Renal cortical epithelial cell (primary cell): Measurements from ENCODE around the gene TECR. TPM values are rescaled to one million over a fixed set of nuclear protein-coding genes. Genes with fewer than 3 reads are reported as not detected.
"Not testable (repeated sequence)": the region's sequence is repeated elsewhere in the genome, so short reads cannot be mapped to it uniquely, and the experiment has no call there.

Experiments
- DNase-seq: peaks from one replicate; pipeline ENCODE4 v3.0.0-alpha.2; 2011; ENCODE audit warnings: low read depth
- total RNA-seq: library from RNA; depleted of rRNA; stranded (reverse); fragments of >200 nt; gene quantifications from 2 replicates; pipeline ENCODE4 v1.2.3, GENCODE V29; 2014

The TECR gene
- total RNA-seq, 1 donor from 2014 or later = 33.4 TPM

DNA sequence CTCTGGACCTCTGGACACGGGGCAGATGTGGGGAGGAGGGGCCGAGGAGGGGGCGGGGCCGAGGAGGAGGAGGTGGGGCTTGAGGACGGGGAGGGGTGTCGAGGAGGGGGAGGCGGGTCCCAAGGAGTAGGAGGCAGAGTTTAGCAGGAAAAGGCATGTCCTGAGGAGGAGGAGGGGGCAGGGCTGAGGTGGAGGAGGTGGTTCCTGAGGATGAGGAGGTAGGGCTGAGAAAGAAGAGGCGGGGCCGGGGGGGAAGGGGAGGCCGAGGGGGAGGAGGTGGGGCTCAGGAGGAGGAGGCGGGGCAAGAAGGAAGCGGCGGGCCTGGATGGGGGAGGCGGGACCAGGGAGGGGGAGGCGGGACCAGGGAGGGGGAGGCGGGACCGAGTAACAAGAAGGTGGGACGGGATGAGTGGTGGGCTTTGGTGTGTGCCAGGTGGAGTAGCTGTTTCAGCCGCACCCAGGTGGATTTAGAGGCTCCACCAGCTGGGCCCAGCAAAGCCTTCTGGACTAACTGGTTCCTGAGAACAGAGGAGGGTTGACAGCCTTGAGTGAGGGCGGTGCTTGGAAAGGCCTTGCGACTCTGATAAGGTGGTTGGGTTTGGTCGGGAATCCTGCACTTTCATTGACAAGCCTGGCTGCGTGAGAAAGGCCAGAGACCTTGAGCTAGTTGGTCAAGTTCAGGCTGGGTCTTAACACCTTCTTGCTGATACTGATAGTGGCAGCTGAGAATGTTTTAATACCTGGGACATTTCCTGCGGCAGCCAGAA, 7.7 kb downstream of the TECR start:
- DNase-seq = peak; percentile 74

DNA sequence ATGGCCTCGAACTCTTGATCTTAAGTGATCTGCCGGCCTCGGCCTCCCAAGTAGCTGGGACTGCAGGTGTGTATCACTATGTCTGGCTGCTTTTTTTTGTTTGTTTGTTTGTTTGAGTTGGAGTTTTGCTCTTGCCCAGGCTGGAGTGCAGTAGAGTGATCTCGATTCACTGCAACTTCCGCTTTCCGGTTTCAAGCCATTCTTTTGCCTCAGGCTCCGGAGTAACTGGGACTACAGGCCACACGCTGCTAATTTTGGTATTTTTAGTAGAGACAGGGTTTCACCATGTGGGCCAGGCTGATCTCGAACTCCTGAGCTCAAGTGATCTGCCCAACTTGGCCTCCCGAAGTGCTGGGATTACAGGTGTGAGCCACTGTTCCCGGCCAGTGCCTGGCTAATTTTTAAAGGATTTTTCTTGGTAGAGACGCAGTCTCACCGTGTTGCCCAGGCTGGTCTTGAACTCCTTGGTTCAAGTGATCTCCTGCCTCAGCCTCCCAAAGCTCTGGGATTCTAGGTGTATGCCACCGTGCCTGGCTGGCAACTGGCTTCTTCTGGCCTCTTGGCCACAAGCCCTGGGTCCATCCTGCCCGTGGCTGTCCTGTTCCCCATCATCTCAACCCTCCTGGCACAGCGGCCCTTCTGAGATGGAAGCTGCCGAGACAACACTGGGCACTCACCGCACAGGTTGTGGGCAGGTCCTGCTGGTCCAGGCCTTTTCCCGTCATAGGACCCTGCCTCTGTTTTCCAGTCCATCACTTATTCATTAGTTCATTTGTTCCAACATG, 11.5 kb downstream of the TECR start:
- DNase-seq = no peak

DNA sequence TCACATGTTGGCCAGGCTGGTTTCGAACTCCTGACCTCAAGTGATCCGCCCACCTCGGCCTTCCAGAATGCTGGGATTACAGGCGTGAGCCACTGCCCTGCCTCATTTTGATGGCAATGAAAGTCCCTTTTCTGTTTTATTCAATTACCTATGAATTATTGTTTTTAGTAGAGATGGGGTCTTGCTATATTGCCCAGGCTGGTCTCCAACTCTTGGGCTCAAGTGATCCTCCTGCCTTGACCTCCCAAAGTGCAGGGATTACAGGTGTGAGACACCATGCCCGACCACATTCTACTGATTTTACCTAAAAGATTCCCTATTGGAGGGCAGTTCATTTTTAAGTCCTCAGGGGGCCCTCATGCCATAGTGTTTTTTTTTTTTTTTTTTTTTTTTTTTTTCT, 12.6 kb downstream of the TECR start:
- not testable (repeated sequence) for DNase-seq

DNA sequence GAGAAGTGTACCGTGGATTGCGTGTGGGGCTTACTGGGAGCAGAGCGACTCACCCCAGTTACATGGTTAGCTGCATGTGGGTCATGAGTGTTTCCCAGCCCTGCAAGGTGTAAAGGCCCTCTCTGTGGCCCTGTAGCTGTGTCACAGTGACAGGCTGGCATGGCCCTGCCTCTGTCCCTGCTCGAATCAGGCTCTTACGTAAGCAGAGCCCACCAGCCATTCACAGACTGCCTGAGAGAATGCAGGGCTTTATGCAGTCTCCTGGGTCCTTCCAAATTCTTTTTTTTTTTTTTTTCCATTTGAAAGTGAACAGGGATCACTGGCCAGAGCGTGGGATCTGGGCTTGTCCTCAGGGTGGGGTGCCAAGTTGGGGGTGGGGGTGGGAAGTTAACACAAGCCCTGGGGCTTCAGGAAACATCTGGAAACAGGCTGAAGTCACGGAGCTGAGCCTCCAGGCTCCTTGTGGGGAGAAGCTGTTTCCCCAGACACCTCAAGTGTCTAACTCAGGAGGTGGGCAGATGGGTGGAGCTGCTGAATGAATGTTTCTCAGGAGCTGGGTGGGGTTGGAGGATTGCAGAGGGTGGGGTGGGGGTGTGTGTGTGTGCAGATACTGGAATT, 13.4 kb downstream of the TECR start:
- no peak for DNase-seq

DNA sequence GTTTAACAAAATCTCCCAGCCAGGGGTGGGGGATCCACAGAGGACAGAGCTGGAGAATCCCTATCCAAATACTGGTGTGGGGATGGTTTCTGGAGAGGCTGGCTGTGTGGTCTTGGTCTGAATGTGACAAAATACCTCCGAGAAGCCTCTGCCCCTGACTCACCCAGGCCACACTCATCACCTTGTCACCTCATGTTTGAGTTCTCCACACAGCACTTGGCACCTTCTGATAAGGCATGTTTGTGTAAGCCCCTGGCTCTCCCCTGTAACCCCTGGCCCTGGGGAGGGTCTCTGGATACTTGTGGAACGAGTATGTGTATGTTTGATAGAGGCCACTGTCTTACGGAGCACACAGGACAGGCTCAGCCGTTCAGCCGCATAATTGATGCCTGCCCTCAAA, 14.7 kb downstream of the TECR start:
- no peak for DNase-seq

DNA sequence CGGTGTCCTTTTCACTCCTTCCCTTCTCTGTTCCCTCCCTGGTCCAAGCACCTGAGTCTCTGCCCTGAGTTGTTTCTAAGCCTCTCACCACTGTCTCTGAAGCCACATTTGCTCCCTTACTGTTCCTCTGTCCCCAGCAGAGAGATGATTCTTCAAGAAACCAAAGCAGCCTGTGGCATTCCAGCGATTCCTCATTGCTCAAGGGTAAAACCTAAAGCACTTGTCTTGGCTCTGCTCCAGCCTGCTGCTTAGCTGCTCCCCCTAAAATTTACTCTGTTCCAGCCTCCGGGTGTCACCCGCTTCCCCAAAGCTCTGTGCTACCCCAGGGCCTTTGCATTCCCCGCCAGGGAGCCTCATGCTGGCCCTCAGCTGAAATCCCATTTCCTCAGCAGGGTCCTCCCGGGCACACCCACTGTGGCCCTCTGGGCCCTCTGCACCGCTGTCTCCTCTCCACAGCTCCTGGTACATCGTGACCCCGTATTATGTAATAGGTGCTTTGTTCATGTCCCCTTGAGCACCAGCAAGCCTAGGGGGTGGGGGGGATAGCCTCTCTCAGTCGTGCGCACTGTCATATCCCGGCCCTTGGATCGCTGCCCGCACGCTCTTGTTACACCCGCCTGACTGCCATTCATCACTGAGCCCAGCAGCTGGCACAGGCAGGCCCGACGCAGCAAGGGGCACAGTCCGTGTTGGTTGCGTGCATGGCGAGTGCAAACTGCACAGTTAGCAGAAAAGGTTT, 15.8 kb downstream of the TECR start:
- peak; percentile 50 for DNase-seq

DNA sequence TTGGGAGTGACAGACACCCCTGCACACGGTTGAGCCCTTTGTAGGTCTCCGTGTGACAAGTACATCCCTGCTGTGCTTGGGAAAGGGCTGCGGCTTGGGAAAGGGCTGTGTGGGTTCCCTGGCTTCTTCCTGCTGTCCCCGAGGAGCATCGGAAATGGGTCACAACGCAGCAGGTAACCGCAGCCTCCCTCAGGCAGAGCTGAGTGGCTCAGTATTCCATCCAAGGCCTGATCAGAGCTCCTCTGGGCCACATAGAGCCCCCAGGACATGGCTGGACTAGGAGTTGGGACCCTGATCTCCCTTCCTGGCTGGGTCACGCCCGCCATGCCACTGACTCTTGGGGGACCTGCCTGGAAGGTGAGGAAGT, 16.3 kb downstream of the TECR start:
- DNase-seq = no peak

DNA sequence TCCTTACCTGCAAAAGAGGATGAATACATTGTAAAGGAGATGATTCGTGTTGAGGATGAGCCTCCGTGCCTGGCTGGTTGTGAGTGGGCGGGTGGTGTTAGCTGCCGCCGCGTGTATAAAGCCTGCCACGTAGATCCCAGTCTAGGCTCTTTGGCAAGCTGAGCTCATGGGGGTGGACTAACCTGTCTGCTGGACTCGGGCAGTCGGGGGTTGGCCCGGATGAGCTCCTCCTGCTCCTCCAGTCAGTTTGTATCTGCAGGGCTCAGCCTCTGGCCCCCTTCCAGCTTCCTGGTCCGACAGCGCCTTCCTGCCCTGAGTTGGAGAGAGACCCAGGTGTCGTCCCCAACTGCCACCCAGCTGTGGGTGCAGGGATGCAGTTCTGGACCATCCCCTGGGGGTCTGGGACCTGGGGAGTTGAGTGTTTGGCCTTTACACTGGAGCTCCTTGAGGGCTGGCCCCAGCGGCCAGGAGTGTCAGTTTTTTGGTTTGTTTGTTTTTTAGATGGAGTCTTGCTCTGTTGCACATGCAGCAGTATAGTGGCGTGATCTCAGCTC, 20.9 kb downstream of the TECR start:
- DNase-seq = peak; percentile 44

DNA sequence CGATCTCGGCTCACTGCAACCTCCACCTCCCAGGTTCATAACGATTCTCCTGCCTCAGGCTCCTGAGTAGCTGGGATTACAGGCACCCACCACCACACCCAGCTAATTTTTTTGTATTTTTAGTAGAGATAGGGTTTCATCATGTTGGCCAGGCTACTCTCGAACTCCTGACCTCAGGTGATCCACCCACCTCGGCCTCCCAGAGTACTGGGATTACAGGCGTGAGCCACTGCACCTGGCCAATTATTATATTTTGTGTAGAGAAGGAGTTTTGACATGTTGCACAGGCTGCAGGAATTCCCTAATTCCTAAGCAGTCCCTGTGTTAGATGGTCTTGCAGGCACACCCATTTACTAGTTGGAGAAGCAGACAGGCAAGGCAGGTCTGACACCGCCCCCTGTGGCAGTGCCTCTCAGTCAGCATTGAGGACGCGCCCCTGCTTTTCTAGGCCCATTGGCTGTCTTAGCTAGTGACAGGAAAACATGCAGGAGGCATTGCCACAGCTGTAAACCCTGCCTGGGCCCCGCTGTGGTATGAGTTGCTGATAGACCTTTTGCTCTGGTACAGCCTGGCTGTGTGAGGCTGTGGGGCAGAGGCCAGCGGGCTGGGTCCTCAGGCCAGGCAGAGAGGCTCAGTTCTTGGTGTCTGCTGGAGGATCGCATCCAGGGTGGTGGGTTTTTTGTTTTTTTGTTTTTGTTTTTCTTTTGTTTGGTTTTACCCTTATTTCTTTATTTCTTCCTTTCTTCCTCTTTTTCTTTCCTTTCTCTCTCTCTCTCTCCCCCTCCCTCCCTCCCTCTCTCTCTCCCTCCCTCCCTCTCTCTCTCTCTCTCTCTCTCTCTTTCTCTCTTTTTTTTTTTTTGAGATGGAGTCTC, 22.0 kb downstream of the TECR start:
- peak; percentile 54 for DNase-seq

DNA sequence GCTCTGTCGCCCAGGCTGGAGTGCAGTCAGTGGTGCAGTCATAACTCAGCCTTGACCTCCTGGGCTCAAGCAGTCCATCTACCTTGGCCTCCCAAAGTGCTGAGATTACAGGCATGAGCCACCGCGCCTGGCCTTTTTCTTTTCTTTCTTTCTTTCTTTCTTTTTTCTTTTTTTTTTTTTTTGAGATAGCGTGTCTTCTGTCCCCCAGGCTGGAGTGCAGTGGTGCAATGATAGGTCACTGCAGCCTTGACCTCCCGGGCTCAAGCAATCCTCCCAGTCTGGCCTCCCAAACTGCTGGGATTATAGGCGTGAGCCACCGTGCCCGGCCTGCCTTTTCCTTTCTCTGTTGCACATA, 22.6 kb downstream of the TECR start:
- not testable (repeated sequence) for DNase-seq

DNA sequence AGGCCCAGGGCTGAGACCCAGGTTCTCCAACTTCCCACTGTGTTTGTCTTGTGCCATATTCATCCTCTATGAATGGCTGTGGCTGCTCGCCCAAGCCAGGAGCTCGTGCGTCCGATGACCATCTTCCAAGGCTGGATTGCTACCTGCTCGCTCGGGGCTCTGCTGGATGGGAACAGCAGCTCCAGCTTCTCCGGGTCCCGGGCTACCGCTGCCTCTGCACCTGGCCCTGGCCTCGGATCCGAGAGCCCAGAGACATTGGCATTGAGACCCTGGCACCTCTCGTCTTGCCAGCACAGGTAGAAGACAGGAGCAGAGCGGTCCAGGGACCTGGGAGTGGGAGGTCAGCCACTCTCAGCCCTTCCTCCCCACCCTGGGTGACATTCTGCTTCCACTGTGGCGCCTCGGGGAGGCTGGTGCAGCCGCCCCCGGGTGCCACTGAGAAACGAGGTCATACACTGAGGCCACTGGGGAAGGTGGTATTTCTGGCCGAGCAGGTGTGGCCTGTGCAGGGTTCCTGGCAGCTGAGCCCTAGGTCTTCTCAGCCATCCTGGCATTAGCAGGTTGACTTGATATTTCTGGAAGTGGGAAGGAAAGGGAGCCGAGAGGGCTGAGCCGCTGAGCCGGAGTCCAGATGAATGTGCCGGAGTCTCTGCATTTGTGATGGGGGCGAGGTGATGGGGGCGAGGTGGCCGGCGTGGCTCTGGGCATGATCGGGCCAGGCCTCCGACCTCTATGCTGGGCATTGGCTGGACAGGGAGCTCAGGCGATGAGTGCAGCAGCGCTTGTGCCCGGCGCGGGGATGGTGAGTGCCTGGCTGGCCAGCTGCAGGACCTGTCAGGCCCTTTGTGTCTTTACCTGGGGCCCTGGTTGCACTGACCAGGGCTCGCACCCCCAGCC, 23.9 kb downstream of the TECR start:
- DNase-seq = no peak

DNA sequence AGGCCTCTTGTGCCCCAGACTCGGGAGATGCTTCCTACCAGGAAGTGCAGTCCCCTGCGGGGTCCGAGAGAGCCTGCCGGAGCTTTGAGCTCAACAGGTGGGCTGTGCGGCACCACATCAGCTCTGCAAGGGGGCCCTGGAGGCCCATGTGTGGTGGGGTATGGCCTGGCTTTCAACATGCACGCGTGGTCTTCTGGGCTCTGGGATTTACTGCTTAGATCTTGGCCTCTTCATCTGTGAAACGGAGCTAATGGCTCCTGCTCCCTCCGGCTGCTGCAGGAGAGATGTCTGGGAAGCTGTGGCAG, 24.5 kb downstream of the TECR start:
- DNase-seq = no peak

DNA sequence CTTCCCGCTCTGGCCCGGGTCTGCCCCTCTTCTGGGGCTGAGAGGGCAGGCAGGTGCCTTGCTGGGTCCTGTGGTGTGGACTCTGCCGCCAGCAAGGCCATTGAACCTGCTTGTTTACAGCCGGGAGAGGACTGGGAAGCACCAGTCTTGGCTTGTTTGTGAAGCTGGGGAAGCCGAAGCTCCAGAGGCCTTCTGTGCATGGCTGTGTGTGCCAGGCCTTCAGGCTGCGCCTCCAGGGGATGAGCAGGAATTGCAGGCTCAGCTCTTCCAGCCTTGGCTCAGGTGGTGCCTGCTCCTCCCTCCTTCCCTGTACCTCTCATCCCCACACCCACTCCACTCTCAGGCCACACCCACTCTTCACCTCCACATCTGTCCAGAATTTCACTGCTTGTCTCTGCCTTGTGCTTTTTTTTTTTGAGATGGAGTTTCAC, 25.0 kb downstream of the TECR start:
- no peak for DNase-seq

DNA sequence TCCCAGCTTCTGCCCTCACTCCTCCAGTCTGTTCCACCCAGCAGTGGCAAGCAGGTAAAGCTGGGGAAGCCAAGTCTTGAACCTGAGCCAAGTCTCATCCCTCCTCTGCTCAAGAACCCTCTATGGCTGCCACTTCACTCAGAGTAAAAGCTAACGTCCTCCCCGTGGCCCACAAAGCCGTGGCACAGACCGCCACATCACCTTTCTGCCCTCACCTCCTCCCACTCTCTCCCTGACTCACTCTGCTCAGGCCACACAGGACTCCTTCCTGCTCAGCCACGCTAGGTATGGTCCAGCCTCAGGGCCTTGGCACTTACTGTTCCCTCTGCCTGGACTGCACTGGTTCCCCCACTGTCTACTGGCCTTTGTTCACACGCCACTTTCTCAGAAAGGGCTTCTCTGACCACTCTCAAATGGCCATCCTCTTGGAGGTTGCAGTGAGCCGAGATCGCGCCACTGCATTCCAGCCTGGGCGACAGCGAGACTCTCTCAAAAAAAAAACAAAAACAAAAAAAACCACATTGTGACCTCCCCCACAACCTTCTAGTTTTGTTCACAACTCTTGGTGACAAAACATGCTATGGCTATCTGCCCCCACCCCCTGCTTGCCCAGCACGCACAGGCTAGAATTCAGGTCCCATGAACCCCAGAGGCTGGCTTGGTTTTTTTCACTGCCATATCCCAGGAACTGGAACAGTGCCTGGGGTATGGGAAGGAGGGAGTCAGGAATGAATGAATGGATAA, 26.7 kb downstream of the TECR start:
- peak; percentile 63 for DNase-seq

DNA sequence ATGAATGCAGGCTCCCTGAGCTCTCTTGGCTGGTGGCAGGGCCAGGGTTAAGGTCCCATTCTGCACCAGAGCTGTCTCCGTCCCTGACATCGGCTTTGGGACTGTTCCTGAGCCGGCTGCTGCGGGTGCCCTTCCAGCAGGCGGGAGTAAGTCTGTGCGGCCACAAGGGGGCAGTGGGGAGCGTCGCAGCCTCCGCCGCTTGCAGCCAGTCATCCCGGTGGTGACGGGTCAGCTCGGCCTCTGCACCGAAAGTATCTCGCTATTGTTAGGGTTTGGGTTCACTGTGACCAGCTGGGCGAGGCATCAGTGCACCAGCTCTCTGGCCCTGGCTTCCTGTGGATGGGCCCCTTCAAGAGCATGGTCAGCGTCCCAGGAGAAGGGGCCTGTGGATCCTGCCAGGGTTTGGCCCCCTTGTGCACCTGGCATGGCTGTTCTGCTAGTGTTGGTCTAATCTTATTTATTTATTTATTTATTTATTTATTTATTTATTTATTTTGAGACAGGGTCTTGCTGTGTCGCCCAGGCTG, 27.3 kb downstream of the TECR start:
- peak; percentile 64 for DNase-seq

DNA sequence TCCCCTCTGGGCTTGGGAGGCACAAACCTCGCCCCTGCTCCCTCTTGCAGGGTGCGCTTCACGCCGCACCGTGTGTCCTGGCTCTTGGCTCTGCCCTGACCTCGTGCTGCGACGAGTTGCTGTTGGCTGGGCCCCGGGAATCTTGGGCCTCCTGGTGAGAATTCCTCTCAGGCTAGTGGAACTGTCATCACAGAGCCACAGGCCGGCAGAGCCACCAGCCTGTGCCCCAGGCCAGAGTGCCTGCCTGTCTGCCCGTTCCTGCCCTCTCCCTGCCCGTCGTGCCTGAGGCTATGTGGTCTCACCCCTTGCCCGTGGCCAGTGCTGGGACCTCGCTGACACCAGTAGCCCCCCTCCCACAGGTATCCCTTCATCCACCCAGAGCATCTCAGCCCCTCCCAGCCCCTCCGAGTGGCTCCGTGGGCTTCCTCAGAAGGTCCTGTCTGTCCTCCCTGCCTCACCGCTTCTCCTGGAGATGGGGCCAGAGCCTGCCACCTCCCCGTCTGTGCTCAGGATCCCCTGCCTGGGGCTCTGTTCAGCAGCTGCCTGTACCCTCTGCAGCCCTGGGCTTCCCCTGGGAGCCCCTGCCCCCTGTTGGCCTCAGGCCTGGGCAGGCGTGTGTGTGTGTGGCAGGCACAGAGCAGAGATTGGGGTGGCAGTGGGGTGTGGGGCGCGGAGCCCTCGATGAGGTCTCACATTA, 29.1 kb downstream of the TECR start:
- DNase-seq = no peak

DNA sequence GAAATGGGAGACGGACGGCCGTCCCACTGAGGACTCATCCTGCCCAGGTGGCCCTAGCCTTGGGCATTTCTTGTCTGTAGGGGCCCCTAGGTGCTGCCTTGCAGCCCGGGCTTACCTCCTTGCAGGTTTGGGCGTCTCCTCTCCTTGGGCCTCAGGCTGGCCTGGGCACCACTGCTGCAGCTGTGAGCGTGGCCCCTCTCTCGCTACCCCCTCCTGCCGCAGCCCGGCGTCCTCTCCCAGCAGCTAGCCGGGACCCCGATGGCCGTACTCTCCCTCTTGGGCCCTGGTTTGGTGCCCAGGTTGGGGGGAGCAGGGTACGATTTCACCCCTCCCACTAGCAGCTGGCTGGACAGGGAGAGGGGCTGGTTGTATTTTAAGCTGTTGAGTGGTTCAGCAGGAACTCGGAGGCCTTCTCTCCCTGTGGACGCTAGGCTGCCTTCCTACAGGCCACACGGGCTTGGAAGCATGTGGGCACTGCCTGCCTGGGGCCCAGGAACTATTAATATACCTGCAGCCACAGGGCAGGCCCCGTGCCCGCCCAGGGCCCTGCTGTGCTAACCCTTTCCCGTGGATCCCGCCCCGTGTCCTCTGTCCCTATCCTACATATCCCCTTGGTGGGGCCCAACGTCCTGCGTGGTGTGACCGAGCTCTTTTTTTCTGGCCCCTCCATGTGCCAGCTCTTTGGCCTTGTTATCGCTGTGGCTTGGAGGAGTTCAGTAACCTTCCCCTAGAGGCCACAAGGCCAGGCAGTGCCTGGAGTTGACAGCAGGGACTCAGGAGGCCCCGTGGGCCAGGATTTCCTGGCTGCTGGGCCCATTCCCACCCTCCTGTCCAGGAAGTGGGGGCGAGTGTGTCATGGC, 30.8 kb downstream of the TECR start:
- DNase-seq = no peak

DNA sequence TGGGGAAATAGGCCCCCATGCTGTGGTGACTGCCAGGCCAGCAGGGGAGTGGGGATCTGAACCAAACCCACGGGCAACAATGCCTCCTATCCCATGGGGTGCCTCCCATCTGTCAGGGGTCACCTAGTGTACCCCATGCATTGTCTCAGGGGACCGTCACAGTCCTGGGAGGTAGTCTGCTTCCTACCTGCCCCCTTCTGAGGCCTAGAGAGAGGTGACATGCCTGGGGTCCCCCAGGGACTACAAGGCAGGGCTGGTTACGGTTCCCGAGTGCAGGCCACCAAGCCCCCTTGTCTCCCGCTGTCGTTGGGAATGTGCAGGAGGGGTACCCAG, 31.3 kb downstream of the TECR start:
- no peak for DNase-seq
